HUDEP-2 (cell line): Measurements from ENCODE around the gene NUTM2A.
A peak's percentile ranks its signal among the peaks of the same experiment; 100 is the strongest.
"Not testable (repeated sequence)": the region's sequence is repeated elsewhere in the genome, so short reads cannot be mapped to it uniquely, and the experiment has no call there.

Experiments
- DNase-seq, 76 experiments: peaks; one replicate each; lab custom pipeline; 2025; ENCODE audit not compliant: unreplicated experiment in 76 of 76; lab: John Stamatoyannopoulos, UW

The NUTM2A gene

GRCh38 chr10:87225148-87225547, at the start of gene NUTM2A:
NUTM2A (plus strand) TSS chr10:87225448; CDS start chr10:87225831, 383 bp downstream.
- DNase-seq: not testable (repeated sequence)

- DNase-seq: not testable (repeated sequence)
Observed at GRCh38 chr10:87177587-87177986, 47.7 kb upstream of the NUTM2A start.

GRCh38 chr10:87184421-87184820, 40.8 kb upstream of the NUTM2A start:
- not testable (repeated sequence) for DNase-seq

GRCh38 chr10:87186016-87186415, 39.2 kb upstream of the NUTM2A start:
- DNase-seq: not testable (repeated sequence)

GRCh38 chr10:87187573-87187972, 37.7 kb upstream of the NUTM2A start:
- DNase-seq: not testable (repeated sequence)

GRCh38 chr10:87191841-87192240, 33.4 kb upstream of the NUTM2A start:
- not testable (repeated sequence) for DNase-seq

- not testable (repeated sequence) for DNase-seq
Observed at GRCh38 chr10:87200924-87201323, 24.3 kb upstream of the NUTM2A start.

DNA sequence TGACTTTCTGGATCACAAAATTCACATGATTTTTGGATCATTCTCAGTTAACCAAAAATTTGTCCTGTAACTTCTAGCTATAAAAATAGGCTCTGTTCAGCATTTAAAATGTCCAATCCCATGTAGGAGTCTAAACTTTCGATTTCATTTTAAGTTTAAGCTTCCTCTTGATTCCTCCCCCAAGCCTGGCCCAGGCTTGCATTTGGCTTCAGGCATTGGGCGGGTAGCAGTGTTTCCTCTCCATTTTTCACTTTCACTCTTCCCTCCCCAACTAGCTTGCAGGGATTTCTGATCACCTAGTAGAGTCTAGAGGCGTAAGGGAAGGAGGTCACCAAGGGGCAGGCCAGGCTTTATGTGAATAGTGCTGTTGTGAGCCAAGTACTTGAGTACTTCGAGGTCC, 20.4 kb upstream of the NUTM2A start:
- not testable (repeated sequence) for DNase-seq

- not testable (repeated sequence) for DNase-seq
Observed at GRCh38 chr10:87206922-87207321, 18.3 kb upstream of the NUTM2A start.

DNA sequence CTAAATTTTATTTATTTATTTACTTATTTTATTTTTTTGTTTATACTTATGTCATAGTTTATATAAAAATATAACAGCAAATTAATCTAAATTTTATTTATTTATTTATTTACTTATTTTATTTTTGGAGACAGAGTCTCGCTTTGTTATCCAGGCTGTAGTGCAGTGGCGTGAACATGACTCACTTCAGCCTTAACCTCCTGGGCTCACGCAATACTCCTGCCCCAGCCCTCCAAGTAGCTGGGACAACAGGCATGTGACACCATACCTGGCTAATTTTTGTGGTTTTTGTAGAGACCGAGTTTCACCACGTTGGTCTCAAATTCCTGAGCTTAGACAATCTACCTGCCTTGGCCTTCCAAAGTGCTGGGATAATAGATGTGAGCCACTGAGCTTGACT, 14.9 kb upstream of the NUTM2A start:
- not testable (repeated sequence) for DNase-seq

GRCh38 chr10:87211848-87212247, 13.4 kb upstream of the NUTM2A start:
- DNase-seq: peak in 4 of 76 experiments; percentile 9 to 33 (median 20)

GRCh38 chr10:87213150-87213765, 12.0 kb upstream of the NUTM2A start:
- not testable (repeated sequence) for DNase-seq

DNA sequence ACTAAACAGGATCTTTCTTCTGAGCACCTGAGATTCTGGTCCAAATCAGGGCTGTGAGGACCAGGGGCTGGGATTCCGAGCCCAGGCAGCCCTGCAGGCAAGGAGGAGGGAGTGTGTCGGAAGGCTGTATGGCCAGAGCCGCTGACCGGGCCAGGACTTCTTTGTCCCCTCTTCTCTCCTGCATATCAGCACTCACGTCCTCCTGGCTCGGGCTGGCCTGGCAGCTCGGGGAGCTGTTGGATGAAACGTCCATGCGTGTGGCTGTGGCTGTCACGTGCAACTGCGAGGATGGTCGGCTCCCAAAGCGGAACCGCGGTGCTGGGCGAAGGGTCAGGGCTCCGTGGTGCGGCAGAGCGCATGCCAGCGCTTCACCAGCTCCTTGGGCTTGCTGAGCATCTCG, 11.4 kb upstream of the NUTM2A start:
- DNase-seq: not testable (repeated sequence)

GRCh38 chr10:87216120-87216519, 9.1 kb upstream of the NUTM2A start:
- peak in 14 of 76 experiments; percentile 1 to 24 (median 8) for DNase-seq

DNA sequence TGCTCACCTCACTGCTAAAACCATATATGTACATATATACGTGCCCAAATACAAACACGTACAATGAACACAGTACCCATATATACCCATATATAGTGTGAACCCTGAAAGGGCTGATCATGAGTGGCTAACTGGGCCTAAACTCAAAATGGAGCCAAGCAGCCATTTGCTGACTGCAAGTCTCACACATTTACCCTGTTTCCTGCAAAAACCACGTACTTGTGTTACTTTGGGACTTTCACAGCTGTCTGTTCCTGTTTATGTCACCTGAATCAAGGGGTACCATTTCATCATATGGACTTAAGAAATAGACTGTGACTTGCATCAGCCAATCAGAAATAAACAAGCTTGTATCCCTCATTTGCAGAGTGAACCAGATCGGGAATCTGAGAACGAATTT, 5.9 kb upstream of the NUTM2A start:
- DNase-seq: not testable (repeated sequence)

DNA sequence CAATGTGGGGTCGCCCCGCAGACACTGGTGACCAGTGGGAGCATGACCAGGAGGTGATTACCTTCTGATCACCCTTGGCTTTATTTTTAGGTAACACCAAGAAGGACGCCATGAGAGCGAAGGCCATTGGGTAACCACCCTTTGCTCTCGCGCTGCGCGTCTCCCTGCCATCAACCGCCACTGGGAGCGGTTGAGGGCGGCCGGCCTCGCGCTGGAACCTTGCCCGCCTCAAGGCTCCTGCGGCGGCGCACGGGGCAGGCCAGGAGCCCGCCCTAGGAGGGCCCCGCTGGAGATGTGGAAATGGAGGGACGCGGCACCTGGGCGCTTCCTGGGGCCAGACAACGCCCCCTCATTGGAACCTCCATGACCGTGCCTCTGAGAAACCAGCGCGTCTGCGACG, 2.5 kb upstream of the NUTM2A start:
- not testable (repeated sequence) for DNase-seq

- not testable (repeated sequence) for DNase-seq
Observed at GRCh38 chr10:87228247-87228646, 3.0 kb downstream of the NUTM2A start.

DNA sequence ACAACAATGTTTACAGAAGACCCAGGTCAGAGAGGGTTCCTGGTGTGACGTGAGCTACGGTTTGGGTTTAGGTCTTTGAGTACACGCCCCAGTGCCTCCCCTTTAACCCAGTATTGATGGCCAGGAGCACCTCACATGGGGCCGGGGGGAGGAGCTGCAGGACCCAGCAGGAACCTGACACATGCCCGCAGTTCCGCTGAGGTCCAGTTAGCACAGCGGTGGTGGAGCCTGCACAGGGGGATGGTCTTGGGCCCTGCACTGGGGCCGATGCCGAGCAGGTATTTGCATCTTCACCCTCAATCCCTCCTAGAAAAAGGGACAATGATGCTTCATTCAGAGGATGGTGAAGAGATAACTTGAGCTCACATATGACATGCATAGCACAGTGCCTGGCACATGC, 4.0 kb downstream of the NUTM2A start:
- DNase-seq: peak in 1 of 76 experiments; percentile 4

DNA sequence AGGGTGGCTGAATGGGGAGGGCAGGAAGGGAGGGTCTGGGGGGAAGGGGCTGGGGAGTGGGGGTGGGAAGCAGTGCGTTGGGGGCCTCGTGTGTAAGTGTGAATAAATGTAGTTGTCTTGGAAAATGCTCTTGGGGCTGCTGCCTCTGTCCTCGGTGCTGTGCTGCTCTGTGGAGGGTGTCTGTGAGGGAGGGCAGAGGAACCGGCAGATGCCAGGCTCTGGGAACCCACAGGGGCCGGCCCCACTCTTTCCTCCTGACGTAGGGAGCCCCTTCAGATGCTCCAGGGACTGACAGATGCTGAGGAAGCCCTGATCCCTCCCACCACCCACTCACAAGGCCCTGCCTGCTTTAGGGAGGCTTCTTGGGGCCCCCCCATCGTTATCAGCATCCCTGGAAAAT, 9.6 kb downstream of the NUTM2A start:
- not testable (repeated sequence) for DNase-seq

DNA sequence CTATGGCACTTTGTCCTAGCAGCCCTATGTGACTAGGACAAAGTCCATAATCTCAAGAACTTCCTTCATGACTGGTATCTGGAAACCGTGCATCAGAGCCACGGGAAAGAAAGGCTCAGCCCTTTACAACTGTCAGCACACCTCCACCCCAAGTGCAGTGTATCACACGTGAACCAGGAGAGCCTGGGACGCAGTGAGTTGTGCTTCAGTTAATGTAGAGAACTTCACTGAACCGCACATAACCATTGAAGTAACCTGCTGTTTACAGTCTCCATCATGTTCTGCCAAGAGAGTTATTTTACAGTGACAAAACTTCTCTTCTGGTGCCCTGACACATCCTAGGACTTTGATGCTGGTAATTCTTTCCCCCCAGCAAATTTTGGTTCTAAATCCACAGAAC, 12.0 kb downstream of the NUTM2A start:
- not testable (repeated sequence) for DNase-seq

DNA sequence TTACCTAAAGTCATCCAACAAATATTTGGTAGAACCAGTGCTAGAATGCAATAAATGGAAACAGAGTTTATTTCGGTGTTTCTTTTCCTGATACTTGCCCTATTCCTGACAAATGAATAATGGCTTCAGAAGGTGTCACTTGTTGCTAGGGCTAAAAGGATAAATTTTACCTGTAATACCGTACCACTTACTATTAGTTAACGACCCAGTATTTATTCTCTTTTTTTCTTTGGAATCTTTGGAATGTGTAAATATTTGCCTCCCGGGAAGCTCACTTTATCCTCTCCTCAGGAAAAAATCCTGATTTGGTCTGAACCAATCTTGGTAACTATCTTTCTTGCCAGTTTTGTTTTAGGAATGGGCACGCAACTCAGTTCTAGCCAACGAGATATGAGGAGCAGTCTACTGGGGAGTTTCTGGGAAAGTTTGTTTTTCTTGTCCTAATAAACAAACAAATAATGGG, 14.1 kb downstream of the NUTM2A start:
- DNase-seq: not testable (repeated sequence)

- DNase-seq: not testable (repeated sequence)
Observed at GRCh38 chr10:87242192-87242591, 16.9 kb downstream of the NUTM2A start.
